ENCODE results near the gene TIGD1.

GRCh38 chr2:232502911-232503808 is 47.2 kb downstream of the TIGD1 start:
- TF ChIP-seq POLR2A (IDR thresholded peaks at IDR 0.05; ENCODE audit: low read depth, low read length) (no peak), SPI1 (IDR thresholded peaks at IDR 0.05; ENCODE audit: low read depth, low read length) (no peak), TAF1 (IDR thresholded peaks at IDR 0.05; ENCODE audit: low read depth, low read length) (no peak), POLR2AphosphoS5 (IDR thresholded peaks at IDR 0.05; ENCODE audit: low read depth, low read length) (no peak), PAX5 (IDR thresholded peaks at IDR 0.05; ENCODE audit: insufficient read depth, low read length, severe bottlenecking) (no peak)

All from GM12891 (cell line).